WERI-Rb-1 (cell line): Measurements from ENCODE around the gene VWA5A.

Experiments used
- DNase-seq: peaks from one replicate; pipeline ENCODE4 v3.0.0-alpha.2; 2020
- H3K27ac ChIP-seq: fragments of 250-450 bp; sonication (Bioruptor Pico); 2 replicates; pipeline ENCODE4 v1.5.1; 2020; ENCODE audit warnings: mild to moderate bottlenecking, moderate library complexity
- H3K27me3 ChIP-seq: fragments of 250-450 bp; sonication (Bioruptor Pico); 2 replicates; pipeline ENCODE4 v1.5.1; 2021; ENCODE audit warnings: mild to moderate bottlenecking, low read depth, moderate library complexity; ENCODE audit not compliant: insufficient read depth, severe bottlenecking
- H3K36me3 ChIP-seq: fragments of 250-450 bp; sonication (Bioruptor Pico); 2 replicates; pipeline ENCODE4 v1.5.1; 2020; ENCODE audit warnings: mild to moderate bottlenecking, moderate library complexity
- H3K4me3 ChIP-seq: 2 replicates; pipeline ENCODE4 v1.5.1; 2011; ENCODE audit warnings: low read depth, mild to moderate bottlenecking, control low read depth, low read length
- H3K9me3 ChIP-seq: fragments of 250-450 bp; sonication (Bioruptor Pico); 2 replicates; pipeline ENCODE4 v1.5.1; 2021; ENCODE audit warnings: mild to moderate bottlenecking, moderate library complexity; ENCODE audit not compliant: severe bottlenecking
- CTCF ChIP-seq: IDR thresholded peaks from 2 replicates; pipeline ENCODE4 v1.5.1; 2011; ENCODE audit warnings: low read depth, mild to moderate bottlenecking, control low read depth, inconsistent platforms, low read length

VWA5A gene

GRCh38 chr11:124078591-124078990 lies 36.7 kb upstream of the VWA5A start:
- Histone ChIP-seq H3K4me3 (no peak overlapping the region), H3K27ac (no peak overlapping the region), H3K36me3 (no peaks in the 10 kb centered on the region), H3K27me3 (no peaks in the 10 kb centered on the region), H3K9me3 (no peaks in the 10 kb centered on the region)
- DNase-seq: no peak
- no peak for TF ChIP-seq CTCF

- no peak overlapping the region for H3K27ac ChIP-seq
- no peak for DNase-seq
- TF ChIP-seq CTCF: no peak
- H3K4me3 ChIP-seq: no peak overlapping the region
- H3K36me3 ChIP-seq: no peaks in the 10 kb centered on the region
- H3K9me3 ChIP-seq: no peaks in the 10 kb centered on the region
- no peaks in the 10 kb centered on the region for H3K27me3 ChIP-seq
Measured at GRCh38 chr11:124079631-124080326, 35.5 kb upstream of the VWA5A start.

GRCh38 chr11:124080327-124081001 lies 34.8 kb upstream of the VWA5A start:
- TF ChIP-seq CTCF: no peak
- Histone ChIP-seq H3K4me3 (no peak overlapping the region), H3K27ac (no peak overlapping the region), H3K9me3 (no peaks in the 10 kb centered on the region), H3K27me3 (no peaks in the 10 kb centered on the region), H3K36me3 (no peaks in the 10 kb centered on the region)
- DNase-seq: no peak

- Histone ChIP-seq H3K36me3 (no peaks in the 10 kb centered on the region), H3K4me3 (no peak overlapping the region), H3K9me3 (no peaks in the 10 kb centered on the region), H3K27ac (no peak overlapping the region), H3K27me3 (no peaks in the 10 kb centered on the region)
- no peak for DNase-seq
- TF ChIP-seq CTCF: no peak
Measured at GRCh38 chr11:124081483-124081882, 33.8 kb upstream of the VWA5A start.

- Histone ChIP-seq H3K4me3 (no peak overlapping the region), H3K27ac (no peak overlapping the region), H3K27me3 (no peaks in the 10 kb centered on the region), H3K36me3 (no peaks in the 10 kb centered on the region), H3K9me3 (no peaks in the 10 kb centered on the region)
- TF ChIP-seq CTCF: no peak
- DNase-seq: no peak
Measured at GRCh38 chr11:124082371-124082770, 32.9 kb upstream of the VWA5A start.
